Neutrophil (primary cell): Measurements from ENCODE around the gene ADAM29.

Source experiments
- H3K27ac ChIP-seq: fragments of 200-600 bp; sonication (generic); 2 replicates; pipeline ENCODE4 v1.5.1; 2016; ENCODE audit warnings: mild to moderate bottlenecking, moderate library complexity
- H3K27me3 ChIP-seq: fragments of 200-600 bp; sonication (generic); 2 replicates; pipeline ENCODE4 v1.6.0; 2016; ENCODE audit warnings: mild to moderate bottlenecking
- H3K36me3 ChIP-seq: fragments of 200-600 bp; sonication (generic); 2 replicates; pipeline ENCODE4 v1.5.1; 2017
- H3K4me1 ChIP-seq, 2 experiments: fragments of 200-600 bp in 1 of 2; sonication (generic) in 1 of 2; 1 replicate in 1 of 2; 2 replicates in 1 of 2; pipeline versions ENCODE4 v1.5.1 to v1.6.1; 2013 to 2016; ENCODE audit warnings: low read depth in 1 of 2, low read length in 1 of 2, mild to moderate bottlenecking in 1 of 2, moderate library complexity in 1 of 2; ENCODE audit not compliant: control insufficient read depth in 1 of 2, insufficient read depth in 1 of 2
- H3K4me3 ChIP-seq, 2 experiments: fragments of 200-600 bp in 1 of 2; sonication (generic) in 1 of 2; 1 replicate in 1 of 2; 2 replicates in 1 of 2; pipeline ENCODE4 v1.5.1; 2013 to 2016; ENCODE audit warnings: low read depth in 1 of 2, low read length in 1 of 2, mild to moderate bottlenecking in 1 of 2, moderate library complexity in 1 of 2
- H3K9me3 ChIP-seq: fragments of 200-600 bp; sonication (generic); 2 replicates; pipeline ENCODE4 v1.5.1; 2016
- TF ChIP-seq, protein P1 (sequence below): fragments of 200-600 bp; sonication (generic); IDR thresholded peaks from 2 replicates; pipeline ENCODE4 v1.5.1; 2016; ENCODE audit warnings: antibody characterized with exemption

Gene ADAM29

DNA sequence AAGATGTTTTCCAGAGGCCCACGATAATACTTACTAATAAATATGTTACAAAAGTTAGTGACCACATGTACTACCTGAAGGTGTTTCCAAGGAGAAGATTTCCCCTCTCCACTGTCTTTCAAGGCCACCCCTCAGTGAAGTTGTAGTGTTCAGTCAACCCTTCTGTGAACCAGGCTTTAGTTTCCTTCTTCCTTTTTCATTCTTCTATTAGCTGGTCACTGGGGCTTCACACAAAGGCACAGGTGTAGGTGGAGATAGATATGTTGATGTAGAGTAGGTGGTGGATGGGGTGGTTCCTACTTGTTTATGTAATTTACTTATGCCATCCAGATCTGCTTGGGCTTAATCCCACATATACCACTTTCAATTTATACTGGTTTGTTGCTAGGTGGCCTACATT, 43.3 kb upstream of the ADAM29 start:
- no peak overlapping the region for H3K27ac ChIP-seq
- H3K4me1 ChIP-seq: no peaks in the 10 kb centered on the region
- no peaks in the 10 kb centered on the region for H3K27me3 ChIP-seq
- no peaks in the 10 kb centered on the region for H3K9me3 ChIP-seq
- TF ChIP-seq, protein P1, sequence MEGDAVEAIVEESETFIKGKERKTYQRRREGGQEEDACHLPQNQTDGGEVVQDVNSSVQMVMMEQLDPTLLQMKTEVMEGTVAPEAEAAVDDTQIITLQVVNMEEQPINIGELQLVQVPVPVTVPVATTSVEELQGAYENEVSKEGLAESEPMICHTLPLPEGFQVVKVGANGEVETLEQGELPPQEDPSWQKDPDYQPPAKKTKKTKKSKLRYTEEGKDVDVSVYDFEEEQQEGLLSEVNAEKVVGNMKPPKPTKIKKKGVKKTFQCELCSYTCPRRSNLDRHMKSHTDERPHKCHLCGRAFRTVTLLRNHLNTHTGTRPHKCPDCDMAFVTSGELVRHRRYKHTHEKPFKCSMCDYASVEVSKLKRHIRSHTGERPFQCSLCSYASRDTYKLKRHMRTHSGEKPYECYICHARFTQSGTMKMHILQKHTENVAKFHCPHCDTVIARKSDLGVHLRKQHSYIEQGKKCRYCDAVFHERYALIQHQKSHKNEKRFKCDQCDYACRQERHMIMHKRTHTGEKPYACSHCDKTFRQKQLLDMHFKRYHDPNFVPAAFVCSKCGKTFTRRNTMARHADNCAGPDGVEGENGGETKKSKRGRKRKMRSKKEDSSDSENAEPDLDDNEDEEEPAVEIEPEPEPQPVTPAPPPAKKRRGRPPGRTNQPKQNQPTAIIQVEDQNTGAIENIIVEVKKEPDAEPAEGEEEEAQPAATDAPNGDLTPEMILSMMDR: no peak
- H3K36me3 ChIP-seq: no peaks in the 10 kb centered on the region
- H3K4me3 ChIP-seq: no peak overlapping the region

DNA sequence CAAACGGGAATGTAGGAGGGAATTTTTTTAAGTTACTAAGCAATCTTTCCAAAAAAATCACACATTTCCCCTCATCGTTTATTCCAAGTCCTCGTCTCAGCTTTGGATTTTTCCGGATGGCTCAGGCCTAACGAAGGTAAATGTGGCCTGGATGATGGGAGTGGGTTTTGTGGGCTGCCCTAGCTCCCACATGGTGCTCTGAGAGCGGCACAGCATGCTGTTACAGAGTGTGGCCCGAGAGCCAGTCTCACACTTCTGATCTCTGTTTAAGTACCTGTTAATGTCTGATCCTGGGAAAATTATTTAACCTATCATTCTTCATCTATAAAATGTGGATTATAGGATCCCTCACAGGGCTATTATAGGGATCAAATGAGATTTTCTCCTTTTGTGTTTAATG, 38.2 kb upstream of the ADAM29 start:
- no peak overlapping the region for H3K4me3 ChIP-seq
- no peaks in the 10 kb centered on the region for H3K4me1 ChIP-seq
- no peaks in the 10 kb centered on the region for H3K27me3 ChIP-seq
- no peaks in the 10 kb centered on the region for H3K9me3 ChIP-seq
- no peak overlapping the region for H3K27ac ChIP-seq
- TF ChIP-seq, protein P1: no peak
- H3K36me3 ChIP-seq: no peaks in the 10 kb centered on the region

DNA sequence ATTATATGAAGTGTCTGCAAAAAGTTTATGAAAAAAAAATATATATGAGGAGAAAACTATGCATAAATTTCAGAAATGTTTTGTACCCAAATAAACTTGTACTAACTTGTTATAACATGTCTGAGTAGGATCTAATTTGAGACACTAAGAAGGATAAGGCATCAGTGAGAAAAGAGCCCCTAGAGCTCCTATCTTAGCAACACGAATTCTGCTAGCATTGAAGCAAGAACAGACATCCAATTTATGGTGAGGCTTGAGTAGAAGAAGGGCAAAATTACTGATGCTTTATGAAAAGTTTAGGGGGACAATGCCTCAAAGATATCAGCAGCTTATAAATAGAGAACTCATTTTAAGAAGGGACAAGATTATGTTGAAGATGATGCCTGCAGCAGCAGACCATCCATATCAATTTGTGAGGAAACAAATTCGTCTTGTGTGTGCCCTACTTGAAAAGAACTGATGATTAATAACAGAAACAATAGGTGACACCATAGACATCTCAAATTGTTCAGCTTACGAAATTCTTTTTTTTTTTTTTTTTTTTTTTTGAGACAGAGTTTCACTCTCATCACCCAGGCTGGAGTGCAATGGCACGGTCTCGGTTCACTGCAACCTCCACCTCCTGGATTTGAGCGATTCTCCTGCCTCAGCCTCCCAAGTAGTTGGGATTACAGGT, 35.7 kb upstream of the ADAM29 start:
- no peak overlapping the region for H3K4me3 ChIP-seq
- no peaks in the 10 kb centered on the region for H3K4me1 ChIP-seq
- H3K27me3 ChIP-seq: no peaks in the 10 kb centered on the region
- TF ChIP-seq, protein P1: no peak
- no peak overlapping the region for H3K27ac ChIP-seq
- H3K9me3 ChIP-seq: no peaks in the 10 kb centered on the region
- H3K36me3 ChIP-seq: no peaks in the 10 kb centered on the region

DNA sequence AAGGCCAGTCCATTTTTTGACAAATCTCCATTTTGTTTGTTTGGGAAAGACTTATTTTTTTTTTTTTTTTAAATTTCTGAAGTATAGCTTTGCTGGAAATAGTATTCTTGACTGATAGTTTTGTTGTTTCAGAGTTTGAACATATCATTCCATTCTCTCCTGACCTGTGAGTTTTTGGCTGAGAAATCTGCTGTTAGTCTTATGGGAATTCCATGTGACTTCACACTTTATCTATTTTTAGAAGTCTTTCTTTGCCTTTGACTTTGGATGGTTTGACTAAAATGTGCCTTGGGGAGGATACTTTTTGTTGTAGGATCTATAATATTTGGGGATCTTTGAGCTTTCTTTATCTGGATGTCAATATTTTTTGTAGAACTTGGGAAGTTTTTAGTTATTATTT, 10.7 kb upstream of the ADAM29 start:
- Histone ChIP-seq H3K27ac (no peak overlapping the region), H3K27me3 (no peaks in the 10 kb centered on the region), H3K4me3 (no peak overlapping the region), H3K36me3 (no peaks in the 10 kb centered on the region), H3K4me1 (no peaks in the 10 kb centered on the region), H3K9me3 (no peaks in the 10 kb centered on the region)
- TF ChIP-seq, protein P1: no peak

DNA sequence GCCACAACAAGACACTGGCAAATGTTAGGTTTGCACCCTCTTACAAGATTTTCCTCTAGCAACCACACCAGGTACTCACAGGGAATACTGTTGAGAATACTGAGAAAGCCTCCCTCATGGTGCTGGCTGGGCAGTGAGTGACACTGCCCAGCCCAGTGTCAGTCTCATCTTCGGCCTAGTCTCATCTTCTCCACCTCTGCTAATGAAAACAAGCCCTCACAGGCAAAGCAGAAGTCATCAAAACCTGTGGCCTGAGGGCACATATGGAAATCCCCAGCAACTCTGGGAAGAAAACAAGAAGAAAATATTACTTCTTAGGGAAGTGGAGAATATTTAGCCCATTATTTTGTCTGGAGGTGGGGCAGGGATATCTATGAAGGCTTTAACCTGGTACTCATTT, 7.9 kb upstream of the ADAM29 start:
- no peak overlapping the region for H3K27ac ChIP-seq
- no peaks in the 10 kb centered on the region for H3K4me1 ChIP-seq
- TF ChIP-seq, protein P1: no peak
- H3K27me3 ChIP-seq: no peaks in the 10 kb centered on the region
- no peak overlapping the region for H3K4me3 ChIP-seq
- no peaks in the 10 kb centered on the region for H3K9me3 ChIP-seq
- H3K36me3 ChIP-seq: no peaks in the 10 kb centered on the region
